Left kidney (tissue), 8 donors: ENCODE data around the gene SNCA. TPM values are rescaled to one million over a fixed set of nuclear protein-coding genes. Genes with fewer than 3 reads are reported as not detected.

Experiments
- DNase-seq: peaks from one replicate; pipeline ENCODE4 v3.0.0-alpha.2; 2013
- long read RNA-seq, 8 donors: transcript quantifications; one replicate each; lab custom pipeline, GENCODE V29; 2026
- polyA plus RNA-seq: library from polyadenylated mRNA; unstranded; fragments of 120-200 nt; gene quantifications from one replicate; pipeline ENCODE4 v1.2.1, GENCODE V29; 2013; ENCODE audit not compliant: insufficient read length

The SNCA gene
- polyA plus RNA-seq = 53.9 TPM
- long read RNA-seq, donor 1, transcript SNCA-203 (6 exons, 1,420 nt) = minor isoform, 7 of 27 reads
- long read RNA-seq, donor 1, transcript SNCA-205 (6 exons, 1,290 nt) = major isoform, 20 of 27 reads
- long read RNA-seq, donor 1, partial matches to known transcripts = 0 of 27 reads
- long read RNA-seq, donor 1, other reads (novel, unspliced or antisense) = 0 of 27 reads
- long read RNA-seq, donor 2, transcript SNCA-205 (6 exons, 1,290 nt) = major isoform, 8 of 14 reads
- long read RNA-seq, donor 2, transcript SNCA-203 (6 exons, 1,420 nt) = minor isoform, 6 of 14 reads
- long read RNA-seq, donor 2, partial matches to known transcripts = 0 of 14 reads
- long read RNA-seq, donor 2, other reads (novel, unspliced or antisense) = 0 of 14 reads
- long read RNA-seq, donor 3, transcript SNCA-203 (6 exons, 1,420 nt) = minor isoform, 5 of 19 reads
- long read RNA-seq, donor 3, transcript SNCA-205 (6 exons, 1,290 nt) = major isoform, 14 of 19 reads
- long read RNA-seq, donor 3, partial matches to known transcripts = 0 of 19 reads
- long read RNA-seq, donor 3, other reads (novel, unspliced or antisense) = 0 of 19 reads
- long read RNA-seq, donor 4, partial matches to known transcripts = 0 of 2 reads
- long read RNA-seq, donor 4, other reads (novel, unspliced or antisense) = 0 of 2 reads
- long read RNA-seq, donor 5, transcript SNCA-205 (6 exons, 1,290 nt) = major isoform, 16 of 25 reads
- long read RNA-seq, donor 5, transcript SNCA-203 (6 exons, 1,420 nt) = minor isoform, 8 of 25 reads
- long read RNA-seq, donor 5, partial matches to known transcripts = 0 of 25 reads
- long read RNA-seq, donor 5, other reads (novel, unspliced or antisense) = 0 of 25 reads
- long read RNA-seq, donor 6, transcript SNCA-205 (6 exons, 1,290 nt) = major isoform, 12 of 18 reads
- long read RNA-seq, donor 6, transcript SNCA-203 (6 exons, 1,420 nt) = minor isoform, 5 of 18 reads
- long read RNA-seq, donor 6, partial matches to known transcripts = 0 of 18 reads
- long read RNA-seq, donor 6, other reads (novel, unspliced or antisense) = 0 of 18 reads
- long read RNA-seq, donor 7, transcript SNCA-203 (6 exons, 1,420 nt) = minor isoform, 10 of 25 reads
- long read RNA-seq, donor 7, transcript SNCA-205 (6 exons, 1,290 nt) = major isoform, 13 of 25 reads
- long read RNA-seq, donor 7, partial matches to known transcripts = 0 of 25 reads
- long read RNA-seq, donor 7, other reads (novel, unspliced or antisense) = 0 of 25 reads
- long read RNA-seq, donor 8, partial matches to known transcripts = 0 of 4 reads
- long read RNA-seq, donor 8, other reads (novel, unspliced or antisense) = 0 of 4 reads

GRCh38 chr4:89836897-89837384 lies at the start of gene SNCA:
Gene SNCA, minus strand, starts transcription at chr4:89837161. Its CDS starts 1,494 bp downstream, at chr4:89835667.
- DNase-seq = peak; percentile 75

GRCh38 chr4:89879215-89879614 lies 42.3 kb upstream of the SNCA start:
- no peak for DNase-seq

- no peak for DNase-seq
Observed at GRCh38 chr4:89878611-89879010, 41.6 kb upstream of the SNCA start.

GRCh38 chr4:89876548-89876947 lies 39.6 kb upstream of the SNCA start:
- DNase-seq = no peak

- DNase-seq = no peak
Observed at GRCh38 chr4:89871211-89871610, 34.2 kb upstream of the SNCA start.

GRCh38 chr4:89868999-89869589 lies 32.1 kb upstream of the SNCA start:
- no peak for DNase-seq

GRCh38 chr4:89868276-89868675 lies 31.3 kb upstream of the SNCA start:
- no peak for DNase-seq

GRCh38 chr4:89863533-89863932 lies 26.6 kb upstream of the SNCA start:
- DNase-seq = no peak

- no peak for DNase-seq
Observed at GRCh38 chr4:89860971-89861370, 24.0 kb upstream of the SNCA start.

GRCh38 chr4:89855236-89855635 lies 18.3 kb upstream of the SNCA start:
- no peak for DNase-seq

GRCh38 chr4:89847571-89848325 lies 10.8 kb upstream of the SNCA start:
- DNase-seq = no peak

GRCh38 chr4:89839558-89839957 lies 2.6 kb upstream of the SNCA start:
- no peak for DNase-seq

GRCh38 chr4:89837993-89838390 lies 1.0 kb upstream of the SNCA start:
- peak; percentile 41 for DNase-seq

GRCh38 chr4:89837385-89837992 lies 528 bp upstream of the SNCA start:
- DNase-seq = peak; percentile 31

GRCh38 chr4:89836031-89836745 lies 773 bp downstream of the SNCA start:
- DNase-seq = peak; percentile 19

- no peak for DNase-seq
Observed at GRCh38 chr4:89835413-89835812, 1.5 kb downstream of the SNCA start.

GRCh38 chr4:89834486-89835209 lies 2.3 kb downstream of the SNCA start:
- no peak for DNase-seq

- DNase-seq = no peak
Observed at GRCh38 chr4:89829470-89830138, 7.4 kb downstream of the SNCA start.
